GM18519 (cell line): ENCODE measurements around the gene BCAS3.
"Not testable (repeated sequence)": the region's sequence is repeated elsewhere in the genome, so short reads cannot be mapped to it uniquely, and the experiment has no call there.

Experiments
- ATAC-seq: cut with Tn5 transposase; IDR thresholded peaks from one replicate; pipeline ENCODE4 v1.9.1; 2021; ENCODE audit warnings: mild to moderate bottlenecking, moderate library complexity; ENCODE audit not compliant: unreplicated experiment, low FRiP score

BCAS3 gene

GRCh38 chr17:60862482-60862881 is 184.8 kb downstream of the BCAS3 start:
- no peak for ATAC-seq

GRCh38 chr17:60863892-60864707 is 186.4 kb downstream of the BCAS3 start:
- no peak for ATAC-seq

GRCh38 chr17:60864708-60865005 is 187.0 kb downstream of the BCAS3 start:
- no peak for ATAC-seq

GRCh38 chr17:60874772-60875171 is 197.1 kb downstream of the BCAS3 start:
- ATAC-seq = no peak

GRCh38 chr17:60886731-60887613 is 209.3 kb downstream of the BCAS3 start:
- ATAC-seq = not testable (repeated sequence)

GRCh38 chr17:60887614-60888028 is 210.0 kb downstream of the BCAS3 start:
- ATAC-seq = no peak

DNA sequence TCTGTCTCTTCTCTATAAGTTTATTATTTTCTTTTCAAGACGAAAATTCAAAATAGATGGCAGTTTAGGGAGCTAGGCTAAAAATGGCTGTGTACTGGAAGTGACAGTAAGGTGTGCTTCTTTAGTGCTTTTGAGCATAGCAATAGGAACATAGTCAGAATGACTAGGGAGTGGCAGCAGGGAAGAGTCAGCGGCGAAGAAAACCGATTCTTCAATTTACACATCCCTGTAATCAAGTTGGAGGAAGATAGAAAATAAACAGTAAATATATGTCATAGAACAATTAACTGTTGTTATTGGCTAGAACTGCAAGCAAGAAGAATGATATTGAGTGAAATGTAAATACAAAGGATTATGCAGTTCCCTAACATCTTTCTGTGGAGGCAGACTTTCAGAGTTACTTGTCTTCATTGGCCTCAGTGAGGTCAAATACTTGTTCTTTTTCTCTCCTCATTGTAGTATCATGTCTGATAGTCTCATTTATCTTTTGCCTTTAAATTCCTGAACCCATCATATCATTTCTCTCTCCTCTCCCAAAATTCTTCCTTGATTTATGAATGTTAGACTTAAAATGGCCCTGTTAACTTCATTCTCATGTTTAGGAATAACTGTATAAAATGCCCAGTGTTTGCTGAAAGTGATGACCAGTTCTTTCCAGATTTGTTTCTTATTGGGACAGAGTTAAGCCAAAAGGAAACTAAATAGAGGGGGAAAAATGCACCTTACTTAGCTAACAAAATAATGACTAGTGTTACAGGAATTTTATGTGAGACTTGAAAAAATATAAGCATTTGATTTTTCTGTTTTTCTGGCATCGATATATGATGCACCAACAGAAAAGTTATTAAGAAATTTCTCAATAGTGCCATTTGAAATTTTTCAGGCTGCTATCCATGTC is 211.4 kb downstream of the BCAS3 start:
- ATAC-seq = no peak

GRCh38 chr17:60891149-60891548 is 213.5 kb downstream of the BCAS3 start:
- no peak for ATAC-seq

DNA sequence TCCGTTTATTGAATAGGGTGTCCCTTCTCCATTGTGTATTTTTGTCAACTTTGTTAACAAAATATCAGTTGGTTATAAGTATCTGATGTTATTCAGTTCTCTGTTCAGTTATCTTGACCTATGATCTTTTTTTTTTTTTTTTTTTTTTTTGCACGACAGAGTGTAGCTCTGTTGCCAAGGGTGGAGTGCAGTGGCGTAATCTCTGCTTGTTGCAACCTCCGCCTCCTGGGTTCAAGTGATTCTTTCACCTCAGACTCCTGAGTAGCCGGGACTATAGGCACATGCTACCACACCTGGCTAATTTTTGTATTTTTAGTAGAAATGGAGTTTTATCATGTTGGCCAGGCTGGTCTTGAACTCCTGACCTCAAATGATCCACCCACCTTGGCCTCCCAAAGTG is 215.8 kb downstream of the BCAS3 start:
- no peak for ATAC-seq

DNA sequence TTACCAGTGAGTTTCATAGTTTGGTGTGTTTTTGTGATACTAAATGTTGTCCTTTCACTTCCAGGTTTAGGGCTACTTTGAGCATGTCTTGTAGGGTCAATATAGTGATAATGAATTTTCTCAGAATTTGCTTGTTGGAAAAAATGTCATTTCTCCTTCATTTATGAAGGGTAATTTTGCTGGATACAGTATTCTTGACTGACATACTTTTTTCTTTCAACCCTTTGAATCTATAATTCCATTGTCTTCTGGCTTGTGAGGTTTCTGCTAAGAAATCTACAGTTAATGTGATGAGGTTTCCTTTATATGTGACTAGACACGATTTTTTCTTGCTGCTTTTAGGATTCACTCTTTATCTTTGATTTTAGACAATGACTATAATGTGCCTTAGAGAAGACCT is 219.3 kb downstream of the BCAS3 start:
- ATAC-seq = no peak

- no peak for ATAC-seq
These were observed 221.5 kb downstream of the BCAS3 start for GRCh38 chr17:60899115-60899514.

DNA sequence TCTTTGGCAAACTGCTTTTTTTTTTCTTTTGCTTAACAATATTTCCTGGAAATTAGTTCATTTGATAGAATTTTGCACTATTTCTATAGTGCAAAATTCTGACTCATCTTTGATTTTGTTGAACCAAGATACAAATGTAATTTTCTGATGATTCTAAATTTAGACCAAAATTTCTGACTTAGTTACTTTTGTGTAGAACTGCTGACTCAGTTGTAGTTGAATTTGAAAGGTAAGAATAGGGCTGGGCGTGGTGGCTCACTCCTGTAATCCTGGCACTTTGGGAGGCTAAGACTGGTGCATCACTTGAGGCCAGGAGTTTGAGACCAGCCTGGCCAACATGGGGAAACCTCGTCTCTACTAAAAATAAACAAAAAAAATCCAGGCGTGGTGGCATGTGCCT is 223.0 kb downstream of the BCAS3 start:
- no peak for ATAC-seq

GRCh38 chr17:60901242-60901641 is 223.6 kb downstream of the BCAS3 start:
- no peak for ATAC-seq

DNA sequence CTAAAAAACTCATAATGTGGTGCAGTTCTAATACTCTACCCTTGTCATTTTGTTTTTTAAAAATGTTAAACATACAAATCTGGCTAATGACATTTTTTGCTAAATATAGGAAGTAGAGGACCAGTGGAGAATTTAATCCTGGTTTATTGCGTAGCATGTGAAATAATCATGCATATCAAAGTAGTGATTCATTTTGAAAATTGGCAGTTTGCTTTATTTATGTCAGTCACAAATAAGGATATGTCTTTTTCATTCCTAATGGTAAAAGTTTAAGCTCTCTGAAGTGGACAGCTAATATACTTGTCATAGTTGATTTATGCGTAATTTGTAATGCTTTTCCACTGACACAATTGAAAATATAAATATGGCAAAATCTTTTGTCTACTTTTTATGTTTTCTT is 224.2 kb downstream of the BCAS3 start:
- ATAC-seq = no peak

GRCh38 chr17:60902399-60902798 is 224.7 kb downstream of the BCAS3 start:
- ATAC-seq = no peak

DNA sequence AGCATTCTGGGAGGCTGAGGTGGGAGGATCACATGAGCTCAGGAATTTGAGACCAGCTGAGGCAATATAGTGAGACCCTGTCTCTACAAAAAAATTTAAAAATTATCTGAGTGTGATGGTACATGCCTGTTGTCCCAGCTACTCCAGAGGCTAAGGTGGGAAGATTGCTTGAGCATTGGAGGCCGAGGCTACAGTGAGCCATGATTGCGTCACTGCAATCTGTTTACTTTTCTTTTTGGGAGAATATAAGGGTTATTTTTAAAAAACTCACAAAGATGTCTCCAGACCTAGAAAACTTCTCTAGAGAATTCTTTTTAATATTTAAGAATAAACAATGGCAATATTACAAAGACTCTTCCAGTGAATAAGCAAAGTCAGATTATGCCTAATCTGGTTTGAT is 226.9 kb downstream of the BCAS3 start:
- no peak for ATAC-seq

- no peak for ATAC-seq
These were observed 228.1 kb downstream of the BCAS3 start for GRCh38 chr17:60905709-60906108.

- ATAC-seq = no peak
These were observed 230.7 kb downstream of the BCAS3 start for GRCh38 chr17:60908324-60908723.

DNA sequence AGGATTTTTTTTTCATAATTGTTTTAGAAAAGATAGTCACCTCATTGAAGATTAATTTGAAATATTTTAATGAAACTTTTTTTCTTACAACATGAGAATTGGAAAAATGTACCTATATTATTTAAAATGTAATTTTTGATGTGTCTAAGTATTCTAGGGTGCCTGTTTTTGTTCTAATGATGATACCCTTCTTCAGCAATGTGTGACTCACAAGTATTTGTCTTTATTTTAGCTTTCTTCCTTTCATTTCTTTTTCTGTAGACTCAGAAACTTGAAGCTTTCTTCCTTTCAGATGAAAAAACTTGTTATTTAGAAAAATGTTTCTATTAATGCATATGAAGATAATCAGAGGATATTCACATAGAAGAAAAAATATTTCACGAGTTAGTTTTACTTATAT is 231.8 kb downstream of the BCAS3 start:
- no peak for ATAC-seq

- no peak for ATAC-seq
These were observed 232.8 kb downstream of the BCAS3 start for GRCh38 chr17:60910415-60910814.

DNA sequence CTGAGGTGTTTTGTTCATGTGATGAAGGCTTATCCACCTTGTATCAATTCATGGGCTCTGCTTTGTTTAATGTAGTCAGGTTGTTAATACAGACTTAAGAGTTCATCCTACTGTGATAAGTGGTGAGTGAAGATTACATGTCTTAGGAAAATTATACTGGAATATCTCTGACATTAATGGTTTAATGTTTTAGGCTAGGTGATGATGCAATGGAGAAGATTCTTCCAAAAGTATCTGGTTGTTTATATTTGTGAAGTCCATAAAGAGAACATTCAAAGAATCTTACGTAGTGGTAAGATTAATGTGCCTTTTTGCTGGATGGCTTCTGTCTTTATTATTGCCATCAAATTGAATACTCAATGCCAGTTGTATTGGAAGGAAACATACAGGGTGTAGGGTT is 236.4 kb downstream of the BCAS3 start:
- ATAC-seq = no peak
